ENCODE results near the gene ENO3.
A peak's percentile ranks its signal among the peaks of the same experiment; 100 is the strongest.

ENO3 gene

GRCh38 chr17:4951486-4951885 is 567 bp downstream of the ENO3 start:
- no peak for DNase-seq

GRCh38 chr17:4953451-4953961 is 2.6 kb downstream of the ENO3 start:
- DNase-seq, result no peak

GRCh38 chr17:4955091-4955490 is 4.2 kb downstream of the ENO3 start:
- DNase-seq, result no peak

GRCh38 chr17:4956493-4957061 is 5.7 kb downstream of the ENO3 start:
- DNase-seq, result no peak

- no peak for DNase-seq
These were observed 7.2 kb downstream of the ENO3 start for GRCh38 chr17:4958102-4958501.

GRCh38 chr17:4959261-4959965 is 8.5 kb downstream of the ENO3 start:
- no peak for DNase-seq

GRCh38 chr17:4960279-4960922 is 9.5 kb downstream of the ENO3 start:
- DNase-seq, result no peak

DNA sequence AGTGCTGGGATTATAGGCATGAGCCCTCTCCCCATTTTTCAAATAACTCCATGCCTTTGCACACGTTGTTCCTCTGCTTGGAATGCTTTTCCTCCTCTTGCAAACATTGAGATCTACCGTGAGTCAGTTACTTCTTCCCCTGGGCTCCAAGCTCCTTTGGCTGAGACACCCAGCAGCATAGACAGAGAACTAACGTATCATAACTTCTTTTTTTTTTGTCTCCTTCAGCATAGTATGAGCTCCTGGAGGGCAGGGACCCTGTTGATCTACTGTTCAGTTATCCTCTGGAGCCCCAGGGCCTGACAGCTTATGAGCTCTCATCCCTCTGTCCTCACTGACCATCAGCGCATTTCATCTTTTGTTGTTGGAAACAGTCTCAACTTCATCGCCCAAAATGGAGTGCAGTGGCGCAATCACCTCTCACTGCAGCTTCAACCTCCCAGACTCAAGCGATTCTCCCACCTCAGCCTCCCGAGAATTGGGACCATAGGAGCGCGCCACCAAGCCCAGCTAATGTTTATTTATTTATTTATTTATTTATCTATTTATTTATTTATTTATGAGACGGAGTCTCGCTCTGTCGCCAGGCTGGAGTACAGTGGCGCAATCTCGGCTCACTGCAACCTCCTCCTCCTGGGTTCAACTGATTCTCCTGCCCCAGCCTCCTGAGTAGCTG is 14.5 kb downstream of the ENO3 start:
- DNase-seq, result no peak

- DNase-seq, result peak; percentile 97
These were observed 16.1 kb downstream of the ENO3 start for GRCh38 chr17:4966844-4967538.

DNA sequence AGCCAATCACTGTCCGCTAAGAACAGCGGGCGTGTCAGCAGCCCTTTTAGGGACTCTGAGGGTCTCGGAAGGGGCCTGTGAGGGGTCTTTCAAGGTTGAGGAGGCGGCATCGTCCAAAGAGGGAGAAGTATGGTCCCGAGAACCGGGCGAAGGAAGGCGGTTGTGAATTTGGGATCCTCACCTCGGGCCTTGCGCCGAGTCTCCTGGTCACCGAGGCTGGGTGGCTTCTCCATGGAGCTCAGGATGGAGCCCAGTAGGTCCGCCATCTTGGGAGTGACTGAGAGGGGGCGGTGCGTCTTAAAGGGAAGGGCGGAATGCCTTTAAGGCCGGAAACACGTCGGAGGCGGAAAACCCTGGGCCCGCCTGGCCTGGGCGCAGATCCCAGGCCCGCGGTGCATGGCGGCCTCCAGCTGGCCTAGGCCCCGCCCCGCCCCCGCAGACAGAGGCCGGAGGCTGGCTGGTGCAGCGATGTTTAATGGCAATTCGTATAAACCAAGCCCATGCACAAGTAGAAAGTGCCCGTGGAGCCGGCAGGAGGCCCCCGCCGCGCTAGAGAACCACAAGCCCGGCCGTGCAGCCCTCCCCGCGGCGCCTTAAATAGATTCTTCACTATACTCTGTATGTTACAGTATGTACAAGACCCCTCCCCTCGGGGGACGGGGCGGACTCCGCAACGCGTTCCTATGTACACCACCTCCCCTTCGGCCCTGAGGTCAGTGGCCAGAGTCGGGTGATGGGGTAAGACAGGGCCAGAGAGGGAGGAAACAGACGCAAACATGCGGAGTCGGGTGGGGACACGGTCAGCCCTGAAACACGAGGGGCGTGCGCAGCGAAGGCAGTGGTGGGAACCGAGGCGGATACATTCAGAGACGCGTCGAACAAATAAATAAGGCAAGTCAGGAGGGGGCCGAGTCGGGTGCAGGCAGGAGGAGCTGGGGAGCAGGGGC is 16.9 kb downstream of the ENO3 start, which contains the start of gene SPAG7:
TSS of gene SPAG7 (minus strand) at position 279 of the 947 bp plus-strand sequence. CDS start at position 266, 13 bp downstream.
- peak; percentile 95 for DNase-seq

DNA sequence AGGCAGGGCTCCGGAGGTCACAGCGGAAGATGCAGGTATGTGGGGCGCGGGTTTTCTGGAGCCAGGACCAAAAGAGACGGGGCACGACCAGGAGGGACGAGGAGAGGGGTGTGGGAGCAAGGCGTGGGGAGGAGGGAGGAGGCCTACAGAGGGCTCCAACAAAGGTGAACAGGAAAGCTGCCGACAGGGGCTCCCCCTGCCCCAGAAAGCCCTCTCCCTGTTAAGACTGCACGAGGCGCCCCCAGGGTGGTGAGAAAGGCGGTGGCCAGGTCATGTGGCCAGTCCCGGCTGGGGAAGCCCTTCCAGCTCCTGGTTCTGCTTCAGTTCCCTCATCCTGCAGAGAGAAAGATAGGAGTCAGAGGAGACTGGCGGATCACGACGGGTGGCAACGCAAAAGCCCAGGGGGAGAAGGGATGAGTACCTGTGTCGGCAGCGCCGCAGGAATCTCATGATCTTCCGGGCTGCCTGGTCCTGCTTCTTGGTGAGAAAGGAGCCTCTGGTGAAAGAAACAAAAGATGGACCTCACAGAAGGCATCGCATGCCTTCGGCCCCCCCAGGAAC is 17.6 kb downstream of the ENO3 start:
- no peak for DNase-seq

- DNase-seq, result no peak
These were observed 18.2 kb downstream of the ENO3 start for GRCh38 chr17:4969047-4969550.

- DNase-seq, result no peak
These were observed 18.7 kb downstream of the ENO3 start for GRCh38 chr17:4969551-4970173.

GRCh38 chr17:4970273-4970672 is 19.4 kb downstream of the ENO3 start:
- no peak for DNase-seq

DNA sequence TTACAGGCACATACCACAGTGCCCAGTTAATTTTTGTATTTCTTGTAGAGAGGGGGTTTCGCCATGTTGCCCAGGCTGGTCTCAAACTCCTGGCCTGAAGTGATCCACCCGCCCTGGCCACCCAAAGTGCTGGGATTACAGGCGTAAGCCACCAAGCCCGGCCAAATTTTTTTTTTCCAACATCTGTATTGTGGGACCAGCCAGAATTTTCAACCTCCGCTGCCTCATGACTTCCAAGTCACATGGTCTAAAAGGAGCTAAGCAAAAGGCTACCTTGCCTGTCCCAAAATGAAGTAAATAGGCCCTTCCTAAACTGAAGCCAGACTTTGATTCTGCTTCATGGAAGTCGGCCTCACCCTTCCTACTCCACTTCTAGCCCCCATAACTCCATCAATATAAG is 20.9 kb downstream of the ENO3 start:
- DNase-seq, result no peak

DNA sequence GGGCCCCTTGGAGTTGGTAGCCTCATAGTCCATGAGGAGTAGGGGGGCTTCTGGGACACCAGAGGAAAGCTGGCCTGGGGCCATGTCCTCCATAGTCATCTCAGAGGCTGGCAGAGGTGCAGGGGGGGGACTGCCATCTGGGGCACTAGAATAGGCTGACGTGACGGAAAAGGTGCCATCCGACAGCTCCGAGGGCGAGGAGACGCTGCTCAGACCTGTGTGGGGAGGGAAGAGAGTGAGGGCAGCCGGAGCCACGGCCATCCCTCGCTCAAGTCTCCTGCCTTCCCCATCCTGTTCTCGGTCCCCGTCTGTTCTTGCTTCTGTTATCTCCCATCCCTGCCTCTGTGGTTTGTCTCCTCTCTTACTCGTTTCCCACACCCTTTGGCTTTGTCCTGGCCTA is 21.4 kb downstream of the ENO3 start:
- no peak for DNase-seq

DNA sequence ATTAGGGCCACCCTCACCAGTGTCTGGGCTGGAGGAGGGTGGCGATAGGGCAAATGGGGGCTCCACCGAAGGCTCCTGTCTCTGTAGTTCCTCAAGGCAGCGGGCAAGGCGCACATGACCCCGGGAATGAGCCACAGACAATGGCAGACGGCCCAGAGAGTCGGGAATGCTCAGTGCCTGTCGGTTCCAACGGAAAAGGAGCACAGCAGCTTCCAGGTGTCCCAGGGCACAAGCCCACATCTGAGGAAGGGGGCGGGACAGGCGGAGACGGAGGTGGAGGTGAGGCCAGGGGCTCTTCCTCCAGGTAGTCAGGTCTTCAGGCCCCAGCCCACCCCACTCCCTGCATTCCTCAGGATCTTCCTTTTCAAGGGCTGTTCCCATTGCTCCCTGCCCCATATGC is 21.8 kb downstream of the ENO3 start:
- no peak for DNase-seq

DNA sequence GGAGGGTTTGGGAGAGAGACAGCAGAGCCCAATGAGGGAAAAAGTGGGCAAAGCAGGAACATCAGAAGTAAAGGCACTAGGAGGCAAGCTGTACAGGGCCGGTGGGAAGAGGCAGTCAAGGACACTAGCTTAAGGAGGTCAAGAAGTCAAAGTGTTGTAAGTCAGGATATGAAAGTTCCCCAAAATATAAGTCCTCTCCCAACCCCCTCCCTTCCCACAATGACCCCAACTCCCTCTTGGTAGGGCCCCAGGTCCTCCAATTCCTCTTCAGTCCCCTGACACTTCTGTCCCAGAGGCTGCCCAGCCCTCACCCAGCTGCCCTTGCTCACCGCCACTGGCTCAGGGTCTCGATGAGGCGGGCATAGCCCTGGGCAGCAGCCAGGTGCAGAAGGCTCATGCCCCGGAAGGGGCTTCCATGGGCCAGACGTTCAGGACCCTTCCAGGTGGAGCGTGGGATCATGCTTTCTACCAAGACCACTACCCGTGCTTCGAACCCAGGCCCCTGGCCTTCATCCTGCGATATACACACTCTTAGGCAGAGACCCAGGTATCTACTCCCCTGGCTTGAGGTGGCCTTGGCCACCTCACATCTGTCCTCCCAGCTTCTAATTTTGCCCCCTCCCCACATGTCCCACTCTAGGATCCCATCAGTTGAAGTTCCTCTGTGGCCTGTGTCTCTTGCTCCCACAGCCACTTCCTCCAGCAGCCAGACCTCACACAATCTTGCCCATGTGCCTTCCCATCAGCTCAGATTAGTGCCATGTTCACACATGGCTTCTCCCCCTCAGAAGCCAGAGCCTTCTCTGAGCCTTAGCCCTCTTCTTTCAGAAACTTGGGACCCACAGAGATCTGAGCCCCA is 22.6 kb downstream of the ENO3 start:
- no peak for DNase-seq

DNA sequence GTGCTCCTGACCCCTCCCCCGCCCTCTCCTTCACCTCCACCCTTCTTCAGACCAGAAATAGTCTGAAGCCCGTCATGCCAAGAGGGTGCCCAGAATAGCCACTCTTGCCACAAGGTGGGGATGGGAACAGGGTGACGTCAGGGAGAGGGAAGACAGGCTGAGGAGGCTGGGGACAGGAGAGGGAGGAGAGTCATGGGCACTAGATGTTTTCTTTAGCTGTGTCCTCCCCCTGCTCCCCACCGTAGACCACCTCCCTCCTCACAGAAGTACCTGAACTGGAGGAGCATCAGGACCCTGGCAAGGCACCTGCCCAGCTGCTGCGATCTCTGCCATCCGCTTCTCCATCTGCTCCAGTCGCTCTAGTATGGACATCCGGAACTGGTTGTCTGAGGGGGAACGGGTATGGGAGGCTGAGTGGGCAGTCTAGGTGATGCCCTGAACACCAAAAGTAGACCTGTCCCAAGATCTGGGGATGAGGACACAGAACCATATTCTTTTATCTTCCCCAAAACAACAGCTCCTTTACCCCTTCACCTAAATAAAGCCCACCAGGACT is 23.3 kb downstream of the ENO3 start:
- DNase-seq, result no peak

Data from central memory CD4-positive, alpha-beta T cell (primary cell).